Endothelial cell (in vitro differentiated cells): ENCODE data around the gene RPTOR. TPM values are rescaled to one million over a fixed set of nuclear protein-coding genes. Genes with fewer than 3 reads are reported as not detected.
"Not testable (repeated sequence)": the region's sequence is repeated elsewhere in the genome, so short reads cannot be mapped to it uniquely, and the experiment has no call there.

Experiments used
- DNase-seq: peaks from one replicate; pipeline ENCODE4 v3.0.0; 2021; ENCODE audit warnings: low spot score
- H3K27ac Mint-ChIP-seq: one replicate; pipeline ENCODE4 v1.8.0; 2021; ENCODE audit warnings: mixed read lengths, inconsistent platforms; ENCODE audit not compliant: unreplicated experiment
- H3K27me3 Mint-ChIP-seq: one replicate; pipeline ENCODE4 v1.8.0; 2021; ENCODE audit warnings: mild to moderate bottlenecking, moderate library complexity, mixed read lengths, inconsistent platforms; ENCODE audit not compliant: unreplicated experiment
- H3K36me3 Mint-ChIP-seq: one replicate; pipeline ENCODE4 v1.8.0; 2021; ENCODE audit warnings: mild to moderate bottlenecking, low read depth, mixed read lengths, inconsistent platforms; ENCODE audit not compliant: unreplicated experiment
- H3K4me1 Mint-ChIP-seq: one replicate; pipeline ENCODE4 v1.8.0; 2021; ENCODE audit warnings: mild to moderate bottlenecking, mixed read lengths, inconsistent platforms; ENCODE audit not compliant: unreplicated experiment
- H3K4me3 Mint-ChIP-seq: one replicate; pipeline ENCODE4 v1.8.0; 2021; ENCODE audit warnings: mild to moderate bottlenecking, mixed read lengths, inconsistent platforms; ENCODE audit not compliant: unreplicated experiment
- H3K9me3 Mint-ChIP-seq: one replicate; pipeline ENCODE4 v1.8.0; 2021; ENCODE audit warnings: mixed read lengths, inconsistent platforms; ENCODE audit not compliant: unreplicated experiment
- total RNA-seq: library from RNA; stranded (reverse); fragmentation: NEBNext Ultra II Directional; extraction: Animal tissue kit (Norgen Biotek cat#: 25700); gene quantifications from one replicate; pipeline ENCODE4 v1.2.1, GENCODE V29; 2021; ENCODE audit not compliant: unreplicated experiment
- TF ChIP-seq, protein P1 (sequence below): fragments of 200-600 bp; sonication (generic); IDR thresholded peaks from one replicate; pipeline ENCODE4 v1.5.0; 2021; ENCODE audit warnings: antibody characterized with exemption; ENCODE audit not compliant: unreplicated experiment

The RPTOR gene
- total RNA-seq, 1 donor from 2014 or later, result 36.7 TPM

DNA sequence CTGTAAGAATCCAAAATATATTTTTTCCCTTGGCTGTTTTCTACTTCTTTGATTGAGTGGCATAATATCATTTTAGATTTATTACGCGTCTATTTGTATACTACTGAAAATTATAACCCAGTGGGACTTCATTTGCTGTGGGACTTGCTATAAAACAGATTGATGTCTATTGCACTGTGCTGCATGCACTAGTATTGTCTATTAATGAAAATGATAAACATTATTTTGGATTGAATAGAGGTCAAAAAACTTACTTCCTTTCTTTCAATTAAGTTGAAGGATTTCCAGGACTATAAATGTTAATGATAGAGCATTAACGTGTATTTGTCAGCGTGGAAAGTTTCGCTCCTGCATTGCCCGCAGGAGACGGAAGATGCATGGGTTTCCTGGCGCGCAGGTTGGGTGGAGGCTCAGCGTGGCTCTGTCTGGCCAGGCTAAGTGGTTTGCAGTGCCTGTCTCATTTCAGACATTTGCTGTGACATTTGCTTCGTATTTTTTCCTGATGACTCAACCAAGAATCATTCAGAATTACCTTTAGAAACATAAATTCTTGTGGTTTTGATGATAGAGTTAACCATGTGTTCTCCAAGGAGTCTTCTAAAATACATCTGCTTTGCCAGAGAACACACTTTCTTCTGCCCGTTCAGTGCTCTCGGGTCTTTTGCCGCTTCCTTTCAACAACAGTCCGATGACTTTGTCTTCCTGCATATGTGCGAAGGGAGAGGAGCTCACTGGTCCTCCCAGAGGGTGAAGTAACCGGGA is 216.7 kb downstream of the RPTOR start:
- H3K27ac Mint-ChIP-seq, result no peak overlapping the region
- H3K4me1 Mint-ChIP-seq, result peaks cover 43% of the 10 kb centered on the region
- no peaks in the 10 kb centered on the region for H3K9me3 Mint-ChIP-seq
- peaks cover 1% of the 10 kb centered on the region for H3K27me3 Mint-ChIP-seq
- no peaks in the 10 kb centered on the region for H3K36me3 Mint-ChIP-seq
- TF ChIP-seq, protein P1, sequence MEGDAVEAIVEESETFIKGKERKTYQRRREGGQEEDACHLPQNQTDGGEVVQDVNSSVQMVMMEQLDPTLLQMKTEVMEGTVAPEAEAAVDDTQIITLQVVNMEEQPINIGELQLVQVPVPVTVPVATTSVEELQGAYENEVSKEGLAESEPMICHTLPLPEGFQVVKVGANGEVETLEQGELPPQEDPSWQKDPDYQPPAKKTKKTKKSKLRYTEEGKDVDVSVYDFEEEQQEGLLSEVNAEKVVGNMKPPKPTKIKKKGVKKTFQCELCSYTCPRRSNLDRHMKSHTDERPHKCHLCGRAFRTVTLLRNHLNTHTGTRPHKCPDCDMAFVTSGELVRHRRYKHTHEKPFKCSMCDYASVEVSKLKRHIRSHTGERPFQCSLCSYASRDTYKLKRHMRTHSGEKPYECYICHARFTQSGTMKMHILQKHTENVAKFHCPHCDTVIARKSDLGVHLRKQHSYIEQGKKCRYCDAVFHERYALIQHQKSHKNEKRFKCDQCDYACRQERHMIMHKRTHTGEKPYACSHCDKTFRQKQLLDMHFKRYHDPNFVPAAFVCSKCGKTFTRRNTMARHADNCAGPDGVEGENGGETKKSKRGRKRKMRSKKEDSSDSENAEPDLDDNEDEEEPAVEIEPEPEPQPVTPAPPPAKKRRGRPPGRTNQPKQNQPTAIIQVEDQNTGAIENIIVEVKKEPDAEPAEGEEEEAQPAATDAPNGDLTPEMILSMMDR, result no peak
- DNase-seq, result no peak
- no peak overlapping the region for H3K4me3 Mint-ChIP-seq

DNA sequence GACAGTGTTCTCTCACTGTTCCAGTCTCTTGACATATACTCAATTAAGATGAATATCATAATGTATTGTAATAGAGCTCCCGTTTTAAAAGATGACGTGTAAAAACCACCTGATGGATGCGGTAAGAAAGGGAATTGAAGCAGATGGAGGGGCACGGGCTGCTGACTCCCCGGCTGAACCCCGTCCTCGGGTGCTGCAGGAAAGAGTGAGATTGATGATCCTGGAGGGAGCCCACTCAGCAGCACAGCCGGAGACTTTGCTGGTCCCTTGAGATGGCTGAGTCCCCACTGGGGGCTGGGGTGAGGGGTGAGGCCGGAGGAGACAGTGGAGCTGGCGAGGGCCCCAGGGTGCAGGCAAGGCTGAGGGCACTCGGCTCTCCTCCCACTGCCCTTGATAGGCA is 217.4 kb downstream of the RPTOR start:
- TF ChIP-seq, protein P1, result no peak
- H3K27me3 Mint-ChIP-seq, result peaks cover 1% of the 10 kb centered on the region
- H3K4me1 Mint-ChIP-seq, result peaks cover 43% of the 10 kb centered on the region
- H3K4me3 Mint-ChIP-seq, result no peak overlapping the region
- no peaks in the 10 kb centered on the region for H3K9me3 Mint-ChIP-seq
- no peak overlapping the region for H3K27ac Mint-ChIP-seq
- no peaks in the 10 kb centered on the region for H3K36me3 Mint-ChIP-seq
- no peak for DNase-seq

- H3K27ac Mint-ChIP-seq, result no peak overlapping the region
- H3K4me1 Mint-ChIP-seq, result peaks cover 43% of the 10 kb centered on the region
- no peaks in the 10 kb centered on the region for H3K9me3 Mint-ChIP-seq
- peaks cover 1% of the 10 kb centered on the region for H3K27me3 Mint-ChIP-seq
- no peak overlapping the region for H3K4me3 Mint-ChIP-seq
- TF ChIP-seq, protein P1, result no peak
- no peaks in the 10 kb centered on the region for H3K36me3 Mint-ChIP-seq
- DNase-seq, result no peak
Measured at GRCh38 chr17:80763293-80763867, 218.7 kb downstream of the RPTOR start.

DNA sequence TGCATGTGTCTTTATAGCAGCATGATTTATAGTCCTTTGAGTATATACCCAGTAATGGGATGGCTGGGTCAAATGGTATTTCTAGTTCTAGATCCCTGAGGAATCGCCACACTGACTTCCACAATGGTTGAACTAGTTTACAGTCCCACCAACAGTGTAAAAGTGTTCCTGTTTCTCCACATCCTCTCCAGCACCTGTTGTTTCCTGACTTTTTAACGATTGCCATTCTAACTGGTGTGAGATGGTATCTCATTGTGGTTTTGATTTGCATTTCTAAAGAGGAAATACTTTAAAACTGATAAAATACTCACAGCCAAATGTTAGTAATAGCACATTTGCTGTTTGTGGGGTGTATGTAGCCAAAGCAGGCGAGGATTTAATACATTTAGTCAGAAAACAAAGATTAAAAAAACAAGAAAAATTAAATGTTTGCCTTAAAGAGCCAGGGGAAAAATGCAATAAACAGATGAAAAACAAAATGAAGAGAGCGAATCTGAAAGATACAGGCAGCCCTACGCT is 220.0 kb downstream of the RPTOR start:
- not testable (repeated sequence) for H3K36me3 Mint-ChIP-seq, DNase-seq, H3K9me3 Mint-ChIP-seq, H3K27me3 Mint-ChIP-seq, H3K4me3 Mint-ChIP-seq
- Mint-ChIP-seq H3K4me1 (peaks cover 36% of the 10 kb centered on the region), H3K27ac (peak overlapping the region; percentile 78)

- no peak for DNase-seq
- no peak overlapping the region for H3K4me3 Mint-ChIP-seq
- no peaks in the 10 kb centered on the region for H3K9me3 Mint-ChIP-seq
- H3K36me3 Mint-ChIP-seq, result peaks cover 8% of the 10 kb centered on the region
- H3K27ac Mint-ChIP-seq, result peak overlapping the region; percentile 88
- peaks cover 35% of the 10 kb centered on the region for H3K4me1 Mint-ChIP-seq
- peaks cover 1% of the 10 kb centered on the region for H3K27me3 Mint-ChIP-seq
- TF ChIP-seq, protein P1, result no peak
Measured at GRCh38 chr17:80765241-80765961, 220.8 kb downstream of the RPTOR start.
